ENCODE measurements around the gene PGA4. TPM values are rescaled to one million over a fixed set of nuclear protein-coding genes. Genes with fewer than 3 reads are reported as not detected.

The PGA4 gene
- total and polyA plus RNA-seq, 2 experiments from 2014 or later = 0.81 TPM; not detected in 1

DNA sequence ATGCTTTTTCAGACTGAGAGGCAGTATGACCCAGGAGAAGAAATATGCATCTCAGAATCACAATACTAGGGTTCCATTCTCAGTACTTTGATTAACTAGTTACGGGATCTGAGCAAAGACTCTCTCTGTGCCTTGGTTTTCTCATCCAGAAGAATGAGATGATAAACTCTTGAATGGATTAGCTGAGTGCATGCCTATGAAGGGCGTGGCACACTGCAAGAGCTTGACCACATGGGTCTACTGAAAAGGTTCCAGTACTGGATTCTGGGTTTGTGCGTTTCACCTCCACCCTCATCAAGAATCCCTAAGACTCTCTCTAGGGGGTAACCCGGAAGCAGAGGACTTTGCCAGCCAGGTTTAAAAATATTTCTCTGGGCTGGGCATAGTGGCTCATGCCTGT lies 44.5 kb downstream of the PGA4 start:
- no peaks in the 10 kb centered on the region for H3K4me1 ChIP-seq (ENCODE audit: insufficient read depth)
- no peaks in the 10 kb centered on the region for H3K36me3 ChIP-seq (ENCODE audit: insufficient read depth)
- H2AFZ ChIP-seq = no peak overlapping the region
- no peaks in the 10 kb centered on the region for H3K79me2 ChIP-seq (replicated peaks; ENCODE audit: insufficient read depth)
- Mint-ChIP-seq H3K4me1 (no peaks in the 10 kb centered on the region), H3K27me3 (ENCODE audit: insufficient read depth, low read depth, poor library complexity) (peaks cover 2% of the 10 kb centered on the region), H3K27ac (no peak overlapping the region), H3K36me3 (ENCODE audit: low read depth) (peaks cover 9% of the 10 kb centered on the region; the same call in 1 of the 3 replicates), H3K4me3 (no peak overlapping the region), H3K9me3 (no peaks in the 10 kb centered on the region)
- peaks cover 8% of the 10 kb centered on the region; the same call in 1 of the 2 replicates for H4K20me1 ChIP-seq (replicated peaks; ENCODE audit: insufficient read depth)
- TF ChIP-seq POLR2AphosphoS5 (IDR thresholded peaks at IDR 0.05; ENCODE audit: low read depth) (no peak), JUNB (IDR thresholded peaks at IDR 0.05; ENCODE audit: unreplicated experiment) (no peak), CREB1 (CRISPR knock-in tag; IDR thresholded peaks at IDR 0.05; ENCODE audit: low read depth) (no peak), ZNF114 (CRISPR knock-in tag; IDR thresholded peaks at IDR 0.05) (no peak), EZH2phosphoT487 (IDR thresholded peaks at IDR 0.05; ENCODE audit: unreplicated experiment) (no peak), EZH2 (IDR thresholded peaks at IDR 0.05; ENCODE audit: low read depth, unreplicated experiment) (no peak), STAT1 (IDR thresholded peaks at IDR 0.05; ENCODE audit: unreplicated experiment) (no peak), ZNF331 (CRISPR knock-in tag; IDR thresholded peaks at IDR 0.05; ENCODE audit: low read depth) (no peak), NANOG (IDR thresholded peaks at IDR 0.05; ENCODE audit: borderline replicate concordance) (no peak)
- TF ChIP-seq, protein P1, sequence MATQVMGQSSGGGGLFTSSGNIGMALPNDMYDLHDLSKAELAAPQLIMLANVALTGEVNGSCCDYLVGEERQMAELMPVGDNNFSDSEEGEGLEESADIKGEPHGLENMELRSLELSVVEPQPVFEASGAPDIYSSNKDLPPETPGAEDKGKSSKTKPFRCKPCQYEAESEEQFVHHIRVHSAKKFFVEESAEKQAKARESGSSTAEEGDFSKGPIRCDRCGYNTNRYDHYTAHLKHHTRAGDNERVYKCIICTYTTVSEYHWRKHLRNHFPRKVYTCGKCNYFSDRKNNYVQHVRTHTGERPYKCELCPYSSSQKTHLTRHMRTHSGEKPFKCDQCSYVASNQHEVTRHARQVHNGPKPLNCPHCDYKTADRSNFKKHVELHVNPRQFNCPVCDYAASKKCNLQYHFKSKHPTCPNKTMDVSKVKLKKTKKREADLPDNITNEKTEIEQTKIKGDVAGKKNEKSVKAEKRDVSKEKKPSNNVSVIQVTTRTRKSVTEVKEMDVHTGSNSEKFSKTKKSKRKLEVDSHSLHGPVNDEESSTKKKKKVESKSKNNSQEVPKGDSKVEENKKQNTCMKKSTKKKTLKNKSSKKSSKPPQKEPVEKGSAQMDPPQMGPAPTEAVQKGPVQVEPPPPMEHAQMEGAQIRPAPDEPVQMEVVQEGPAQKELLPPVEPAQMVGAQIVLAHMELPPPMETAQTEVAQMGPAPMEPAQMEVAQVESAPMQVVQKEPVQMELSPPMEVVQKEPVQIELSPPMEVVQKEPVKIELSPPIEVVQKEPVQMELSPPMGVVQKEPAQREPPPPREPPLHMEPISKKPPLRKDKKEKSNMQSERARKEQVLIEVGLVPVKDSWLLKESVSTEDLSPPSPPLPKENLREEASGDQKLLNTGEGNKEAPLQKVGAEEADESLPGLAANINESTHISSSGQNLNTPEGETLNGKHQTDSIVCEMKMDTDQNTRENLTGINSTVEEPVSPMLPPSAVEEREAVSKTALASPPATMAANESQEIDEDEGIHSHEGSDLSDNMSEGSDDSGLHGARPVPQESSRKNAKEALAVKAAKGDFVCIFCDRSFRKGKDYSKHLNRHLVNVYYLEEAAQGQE (IDR thresholded peaks at IDR 0.05; ENCODE audit: unreplicated experiment) = no peak
- TF ChIP-seq, protein P2, sequence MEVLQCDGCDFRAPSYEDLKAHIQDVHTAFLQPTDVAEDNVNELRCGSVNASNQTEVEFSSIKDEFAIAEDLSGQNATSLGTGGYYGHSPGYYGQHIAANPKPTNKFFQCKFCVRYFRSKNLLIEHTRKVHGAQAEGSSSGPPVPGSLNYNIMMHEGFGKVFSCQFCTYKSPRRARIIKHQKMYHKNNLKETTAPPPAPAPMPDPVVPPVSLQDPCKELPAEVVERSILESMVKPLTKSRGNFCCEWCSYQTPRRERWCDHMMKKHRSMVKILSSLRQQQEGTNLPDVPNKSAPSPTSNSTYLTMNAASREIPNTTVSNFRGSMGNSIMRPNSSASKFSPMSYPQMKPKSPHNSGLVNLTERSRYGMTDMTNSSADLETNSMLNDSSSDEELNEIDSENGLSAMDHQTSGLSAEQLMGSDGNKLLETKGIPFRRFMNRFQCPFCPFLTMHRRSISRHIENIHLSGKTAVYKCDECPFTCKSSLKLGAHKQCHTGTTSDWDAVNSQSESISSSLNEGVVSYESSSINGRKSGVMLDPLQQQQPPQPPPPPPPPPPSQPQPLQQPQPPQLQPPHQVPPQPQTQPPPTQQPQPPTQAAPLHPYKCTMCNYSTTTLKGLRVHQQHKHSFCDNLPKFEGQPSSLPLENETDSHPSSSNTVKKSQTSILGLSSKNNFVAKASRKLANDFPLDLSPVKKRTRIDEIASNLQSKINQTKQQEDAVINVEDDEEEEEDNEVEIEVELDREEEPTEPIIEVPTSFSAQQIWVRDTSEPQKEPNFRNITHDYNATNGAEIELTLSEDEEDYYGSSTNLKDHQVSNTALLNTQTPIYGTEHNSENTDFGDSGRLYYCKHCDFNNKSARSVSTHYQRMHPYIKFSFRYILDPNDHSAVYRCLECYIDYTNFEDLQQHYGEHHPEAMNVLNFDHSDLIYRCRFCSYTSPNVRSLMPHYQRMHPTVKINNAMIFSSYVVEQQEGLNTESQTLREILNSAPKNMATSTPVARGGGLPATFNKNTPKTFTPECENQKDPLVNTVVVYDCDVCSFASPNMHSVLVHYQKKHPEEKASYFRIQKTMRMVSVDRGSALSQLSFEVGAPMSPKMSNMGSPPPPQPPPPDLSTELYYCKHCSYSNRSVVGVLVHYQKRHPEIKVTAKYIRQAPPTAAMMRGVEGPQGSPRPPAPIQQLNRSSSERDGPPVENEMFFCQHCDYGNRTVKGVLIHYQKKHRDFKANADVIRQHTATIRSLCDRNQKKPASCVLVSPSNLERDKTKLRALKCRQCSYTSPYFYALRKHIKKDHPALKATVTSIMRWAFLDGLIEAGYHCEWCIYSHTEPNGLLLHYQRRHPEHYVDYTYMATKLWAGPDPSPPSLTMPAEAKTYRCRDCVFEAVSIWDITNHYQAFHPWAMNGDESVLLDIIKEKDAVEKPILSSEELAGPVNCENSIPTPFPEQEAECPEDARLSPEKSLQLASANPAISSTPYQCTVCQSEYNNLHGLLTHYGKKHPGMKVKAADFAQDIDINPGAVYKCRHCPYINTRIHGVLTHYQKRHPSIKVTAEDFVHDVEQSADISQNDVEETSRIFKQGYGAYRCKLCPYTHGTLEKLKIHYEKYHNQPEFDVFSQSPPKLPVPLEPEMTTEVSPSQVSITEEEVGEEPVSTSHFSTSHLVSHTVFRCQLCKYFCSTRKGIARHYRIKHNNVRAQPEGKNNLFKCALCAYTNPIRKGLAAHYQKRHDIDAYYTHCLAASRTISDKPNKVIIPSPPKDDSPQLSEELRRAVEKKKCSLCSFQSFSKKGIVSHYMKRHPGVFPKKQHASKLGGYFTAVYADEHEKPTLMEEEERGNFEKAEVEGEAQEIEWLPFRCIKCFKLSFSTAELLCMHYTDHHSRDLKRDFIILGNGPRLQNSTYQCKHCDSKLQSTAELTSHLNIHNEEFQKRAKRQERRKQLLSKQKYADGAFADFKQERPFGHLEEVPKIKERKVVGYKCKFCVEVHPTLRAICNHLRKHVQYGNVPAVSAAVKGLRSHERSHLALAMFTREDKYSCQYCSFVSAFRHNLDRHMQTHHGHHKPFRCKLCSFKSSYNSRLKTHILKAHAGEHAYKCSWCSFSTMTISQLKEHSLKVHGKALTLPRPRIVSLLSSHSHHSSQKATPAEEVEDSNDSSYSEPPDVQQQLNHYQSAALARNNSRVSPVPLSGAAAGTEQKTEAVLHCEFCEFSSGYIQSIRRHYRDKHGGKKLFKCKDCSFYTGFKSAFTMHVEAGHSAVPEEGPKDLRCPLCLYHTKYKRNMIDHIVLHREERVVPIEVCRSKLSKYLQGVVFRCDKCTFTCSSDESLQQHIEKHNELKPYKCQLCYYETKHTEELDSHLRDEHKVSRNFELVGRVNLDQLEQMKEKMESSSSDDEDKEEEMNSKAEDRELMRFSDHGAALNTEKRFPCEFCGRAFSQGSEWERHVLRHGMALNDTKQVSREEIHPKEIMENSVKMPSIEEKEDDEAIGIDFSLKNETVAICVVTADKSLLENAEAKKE (CRISPR knock-in tag; IDR thresholded peaks at IDR 0.05) = no peak
- TF ChIP-seq, protein P3, sequence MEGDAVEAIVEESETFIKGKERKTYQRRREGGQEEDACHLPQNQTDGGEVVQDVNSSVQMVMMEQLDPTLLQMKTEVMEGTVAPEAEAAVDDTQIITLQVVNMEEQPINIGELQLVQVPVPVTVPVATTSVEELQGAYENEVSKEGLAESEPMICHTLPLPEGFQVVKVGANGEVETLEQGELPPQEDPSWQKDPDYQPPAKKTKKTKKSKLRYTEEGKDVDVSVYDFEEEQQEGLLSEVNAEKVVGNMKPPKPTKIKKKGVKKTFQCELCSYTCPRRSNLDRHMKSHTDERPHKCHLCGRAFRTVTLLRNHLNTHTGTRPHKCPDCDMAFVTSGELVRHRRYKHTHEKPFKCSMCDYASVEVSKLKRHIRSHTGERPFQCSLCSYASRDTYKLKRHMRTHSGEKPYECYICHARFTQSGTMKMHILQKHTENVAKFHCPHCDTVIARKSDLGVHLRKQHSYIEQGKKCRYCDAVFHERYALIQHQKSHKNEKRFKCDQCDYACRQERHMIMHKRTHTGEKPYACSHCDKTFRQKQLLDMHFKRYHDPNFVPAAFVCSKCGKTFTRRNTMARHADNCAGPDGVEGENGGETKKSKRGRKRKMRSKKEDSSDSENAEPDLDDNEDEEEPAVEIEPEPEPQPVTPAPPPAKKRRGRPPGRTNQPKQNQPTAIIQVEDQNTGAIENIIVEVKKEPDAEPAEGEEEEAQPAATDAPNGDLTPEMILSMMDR (conservative IDR thresholded peaks at IDR 0.05; ENCODE audit: low read depth in 2 of 2) = no peak
- TF ChIP-seq, protein P4, sequence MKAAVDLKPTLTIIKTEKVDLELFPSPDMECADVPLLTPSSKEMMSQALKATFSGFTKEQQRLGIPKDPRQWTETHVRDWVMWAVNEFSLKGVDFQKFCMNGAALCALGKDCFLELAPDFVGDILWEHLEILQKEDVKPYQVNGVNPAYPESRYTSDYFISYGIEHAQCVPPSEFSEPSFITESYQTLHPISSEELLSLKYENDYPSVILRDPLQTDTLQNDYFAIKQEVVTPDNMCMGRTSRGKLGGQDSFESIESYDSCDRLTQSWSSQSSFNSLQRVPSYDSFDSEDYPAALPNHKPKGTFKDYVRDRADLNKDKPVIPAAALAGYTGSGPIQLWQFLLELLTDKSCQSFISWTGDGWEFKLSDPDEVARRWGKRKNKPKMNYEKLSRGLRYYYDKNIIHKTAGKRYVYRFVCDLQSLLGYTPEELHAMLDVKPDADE (IDR thresholded peaks at IDR 0.05) = no peak
- no peak overlapping the region for H3K4me3 ChIP-seq
- H3K4me2 ChIP-seq = no peak overlapping the region
- no peak for DNase-seq (ENCODE audit: low spot score)
- H3K9me2 ChIP-seq (ENCODE audit: insufficient read depth) = no peaks in the 10 kb centered on the region
- no peak for ATAC-seq
- H3F3A ChIP-seq (replicated peaks; ENCODE audit: low read depth) = no peaks in the 10 kb centered on the region
- no peaks in the 10 kb centered on the region for H3K27me3 ChIP-seq (ENCODE audit: insufficient read depth)
- no peak overlapping the region for H3K27ac ChIP-seq (ENCODE audit: low read depth)

Data from GM23338 (cell line).